ENCODE measurements around the gene CTSL.
"Not testable (repeated sequence)": the region's sequence is repeated elsewhere in the genome, so short reads cannot be mapped to it uniquely, and the experiment has no call there.

CTSL gene

DNA sequence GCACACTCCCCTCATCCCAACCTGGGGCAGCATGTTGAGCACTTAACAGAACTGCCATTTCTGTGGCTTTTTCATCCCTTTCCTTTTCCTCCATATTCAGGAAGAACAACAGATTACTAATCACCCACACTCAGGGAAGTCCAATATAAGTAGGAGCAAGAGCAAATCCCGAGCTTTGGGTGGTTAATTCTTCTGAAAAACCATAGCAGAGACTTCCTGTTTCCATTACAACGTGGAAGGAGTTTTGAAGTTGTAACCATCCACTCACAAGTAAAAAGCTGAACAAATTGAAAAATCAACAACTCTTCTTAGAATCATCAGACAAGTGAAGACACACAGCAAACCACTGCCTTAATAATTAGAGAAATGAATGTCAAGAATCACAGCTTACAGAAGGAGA is 8.2 kb downstream of the CTSL start:
- no peak for FAIRE-seq
- no peak for DNase-seq (ENCODE audit: insufficient read length, low spot score)
- TF ChIP-seq, protein P1, sequence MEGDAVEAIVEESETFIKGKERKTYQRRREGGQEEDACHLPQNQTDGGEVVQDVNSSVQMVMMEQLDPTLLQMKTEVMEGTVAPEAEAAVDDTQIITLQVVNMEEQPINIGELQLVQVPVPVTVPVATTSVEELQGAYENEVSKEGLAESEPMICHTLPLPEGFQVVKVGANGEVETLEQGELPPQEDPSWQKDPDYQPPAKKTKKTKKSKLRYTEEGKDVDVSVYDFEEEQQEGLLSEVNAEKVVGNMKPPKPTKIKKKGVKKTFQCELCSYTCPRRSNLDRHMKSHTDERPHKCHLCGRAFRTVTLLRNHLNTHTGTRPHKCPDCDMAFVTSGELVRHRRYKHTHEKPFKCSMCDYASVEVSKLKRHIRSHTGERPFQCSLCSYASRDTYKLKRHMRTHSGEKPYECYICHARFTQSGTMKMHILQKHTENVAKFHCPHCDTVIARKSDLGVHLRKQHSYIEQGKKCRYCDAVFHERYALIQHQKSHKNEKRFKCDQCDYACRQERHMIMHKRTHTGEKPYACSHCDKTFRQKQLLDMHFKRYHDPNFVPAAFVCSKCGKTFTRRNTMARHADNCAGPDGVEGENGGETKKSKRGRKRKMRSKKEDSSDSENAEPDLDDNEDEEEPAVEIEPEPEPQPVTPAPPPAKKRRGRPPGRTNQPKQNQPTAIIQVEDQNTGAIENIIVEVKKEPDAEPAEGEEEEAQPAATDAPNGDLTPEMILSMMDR (IDR thresholded peaks at IDR 0.05; ENCODE audit: insufficient read depth, missing control alignments) = no peak

- FAIRE-seq = no peak
- DNase-seq (ENCODE audit: insufficient read length, low spot score) = no peak
- TF ChIP-seq, protein P1 (IDR thresholded peaks at IDR 0.05; ENCODE audit: insufficient read depth, missing control alignments) = no peak
These were observed 13.6 kb downstream of the CTSL start for GRCh38 chr9:87739546-87739945.

DNA sequence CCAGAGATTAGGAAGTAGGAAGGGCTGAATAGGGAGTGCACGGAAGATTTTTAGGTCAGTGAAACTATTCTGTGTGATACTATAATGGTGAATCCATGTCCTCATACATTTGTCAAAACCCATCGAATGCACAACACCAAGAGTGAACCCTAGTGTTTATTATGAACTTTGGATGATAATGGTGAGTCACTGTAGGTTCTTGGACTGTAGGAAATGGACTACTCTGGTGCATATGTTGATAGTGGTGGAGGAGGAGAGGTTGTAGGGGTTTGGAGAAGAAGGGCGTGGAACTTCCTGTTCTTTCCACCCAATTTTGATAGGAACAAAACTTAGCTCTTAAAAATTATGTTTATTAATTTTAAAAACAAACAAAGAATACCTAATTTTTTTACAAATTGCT is 14.3 kb downstream of the CTSL start:
- TF ChIP-seq, protein P1 (IDR thresholded peaks at IDR 0.05; ENCODE audit: insufficient read depth, missing control alignments) = no peak
- no peak for FAIRE-seq
- no peak for DNase-seq (ENCODE audit: insufficient read length, low spot score)

GRCh38 chr9:87741326-87741725 is 15.4 kb downstream of the CTSL start:
- DNase-seq (ENCODE audit: insufficient read length, low spot score) (no peak), FAIRE-seq (no peak)
- TF ChIP-seq, protein P1 (IDR thresholded peaks at IDR 0.05; ENCODE audit: insufficient read depth, missing control alignments) = no peak

DNA sequence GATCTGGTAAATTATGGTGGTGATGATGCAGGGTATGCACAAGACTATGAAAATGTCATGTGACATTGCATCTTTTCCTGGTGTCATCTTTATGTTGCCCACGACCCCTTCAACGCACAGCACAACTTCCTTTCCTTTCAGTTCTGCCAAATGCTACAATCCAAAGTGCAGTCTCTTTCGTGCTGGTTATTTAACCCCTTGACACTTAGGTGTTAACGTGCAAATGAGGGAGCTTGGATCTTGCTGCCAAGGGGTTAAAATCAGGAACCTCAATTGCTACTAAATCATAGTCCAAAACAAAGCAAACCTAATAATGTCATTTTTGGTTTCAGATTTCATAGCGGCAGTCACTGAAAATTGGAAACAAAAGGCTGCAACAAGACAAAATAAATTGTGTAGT is 16.0 kb downstream of the CTSL start:
- no peak for FAIRE-seq
- TF ChIP-seq, protein P1 (IDR thresholded peaks at IDR 0.05; ENCODE audit: insufficient read depth, missing control alignments) = no peak
- no peak for DNase-seq (ENCODE audit: insufficient read length, low spot score)

GRCh38 chr9:87742813-87743428 is 17.0 kb downstream of the CTSL start:
- FAIRE-seq (no peak), DNase-seq (ENCODE audit: insufficient read length, low spot score) (no peak)
- TF ChIP-seq, protein P1 (IDR thresholded peaks at IDR 0.05; ENCODE audit: insufficient read depth, missing control alignments) = no peak

DNA sequence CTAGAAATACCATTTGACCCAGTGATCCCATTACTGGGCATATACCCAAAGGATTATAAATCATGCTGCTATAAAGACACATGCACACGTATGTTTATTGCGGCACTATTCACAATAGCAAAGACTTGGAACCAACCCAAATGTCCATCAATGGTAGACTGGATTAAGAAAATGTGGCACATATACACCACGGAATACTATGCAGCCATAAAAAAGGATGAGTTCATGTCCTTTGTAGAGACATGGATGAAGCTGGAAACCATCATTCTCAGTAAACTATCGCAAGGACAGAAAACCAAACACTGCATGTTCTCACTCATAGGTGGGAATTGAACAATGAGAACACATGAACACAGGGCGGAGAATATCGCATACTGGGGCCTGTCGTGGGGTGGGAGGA is 18.3 kb downstream of the CTSL start:
- DNase-seq (ENCODE audit: insufficient read length, low spot score); FAIRE-seq: not testable (repeated sequence)

DNA sequence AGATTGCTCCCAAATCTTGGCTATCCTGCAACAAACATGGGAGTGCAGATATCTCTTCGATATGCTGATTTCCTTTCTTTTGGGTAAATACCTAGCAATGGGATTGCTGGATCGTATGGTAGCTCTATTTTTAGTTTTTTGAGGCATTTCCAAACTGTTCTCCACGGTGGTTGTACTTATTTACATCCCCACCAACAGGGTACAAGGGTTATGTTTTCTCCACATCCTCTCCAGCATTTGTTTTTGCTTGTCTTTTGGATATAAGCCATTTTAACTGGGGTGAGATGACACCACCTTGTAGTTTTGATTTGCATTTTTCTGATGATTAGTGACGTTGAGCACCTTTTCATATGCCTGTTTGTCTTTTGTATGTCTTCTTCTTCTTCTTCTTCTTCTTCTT is 20.3 kb downstream of the CTSL start:
- TF ChIP-seq, protein P1 (IDR thresholded peaks at IDR 0.05; ENCODE audit: insufficient read depth, missing control alignments) = no peak
- DNase-seq (ENCODE audit: insufficient read length, low spot score) (no peak), FAIRE-seq (no peak)

Measured in D721Med (cell line).